ENCODE measurements around the gene SLC9A9. TPM values are rescaled to one million over a fixed set of nuclear protein-coding genes. Genes with fewer than 3 reads are reported as not detected.

SLC9A9 gene
- total RNA-seq, 1 experiment from 2014 or later = 2.2 TPM

- ChIA-PET CTCF (no interaction called here), POLR2A (no interaction called here)
- no peak for TF ChIP-seq CTCF (IDR thresholded peaks at IDR 0.05; ENCODE audit: unreplicated experiment)
- H3K4me3 Mint-ChIP-seq (ENCODE audit: unreplicated experiment) = no peak overlapping the region
- DNase-seq (ENCODE audit: unreplicated experiment) = no peak
- H3K36me3 Mint-ChIP-seq (ENCODE audit: insufficient read depth, unreplicated experiment) = no peaks in the 10 kb centered on the region
- no peaks in the 10 kb centered on the region for H3K27me3 Mint-ChIP-seq (ENCODE audit: insufficient read depth, unreplicated experiment)
- intact Hi-C loops (cut with micrococcal nuclease) = no loop called here
- no TSS peak for BruUV-seq (replicated peaks)
- H3K9me3 Mint-ChIP-seq (ENCODE audit: unreplicated experiment) = no peaks in the 10 kb centered on the region
- no peak overlapping the region for H3K27ac Mint-ChIP-seq (ENCODE audit: low read depth, unreplicated experiment)
- peaks cover 13% of the 10 kb centered on the region for H3K4me1 Mint-ChIP-seq (ENCODE audit: insufficient read depth, unreplicated experiment)
Measured at GRCh38 chr3:143469159-143469558, 379.1 kb downstream of the SLC9A9 start.

DNA sequence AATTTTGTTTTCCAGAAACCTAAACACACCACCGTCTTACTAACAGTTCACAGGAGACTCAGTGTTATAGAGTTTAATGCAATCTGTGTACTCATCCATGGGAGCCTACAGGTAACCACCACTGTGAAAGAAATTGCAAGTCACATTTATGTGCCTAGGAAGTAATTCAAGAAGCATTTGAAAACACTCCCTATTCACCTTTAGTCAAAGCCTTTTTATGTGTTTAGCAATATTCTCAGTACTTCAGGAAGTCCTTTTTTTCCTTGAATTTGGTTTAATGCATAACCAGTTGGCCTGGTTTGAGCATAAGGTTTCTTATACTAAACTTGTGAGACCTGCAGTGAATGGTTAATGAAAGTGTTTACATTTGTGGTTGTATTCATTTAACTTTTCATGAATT, 382.6 kb downstream of the SLC9A9 start:
- Mint-ChIP-seq H3K4me1 (ENCODE audit: insufficient read depth, unreplicated experiment) (peaks cover 13% of the 10 kb centered on the region), H3K27me3 (ENCODE audit: insufficient read depth, unreplicated experiment) (no peaks in the 10 kb centered on the region), H3K9me3 (ENCODE audit: unreplicated experiment) (no peaks in the 10 kb centered on the region), H3K27ac (ENCODE audit: low read depth, unreplicated experiment) (no peak overlapping the region), H3K36me3 (ENCODE audit: insufficient read depth, unreplicated experiment) (no peaks in the 10 kb centered on the region), H3K4me3 (ENCODE audit: unreplicated experiment) (no peak overlapping the region)
- CTCF ChIA-PET = no interaction called here
- no peak for DNase-seq (ENCODE audit: unreplicated experiment)
- intact Hi-C loops (cut with micrococcal nuclease) = no loop called here
- POLR2A ChIA-PET = no interaction called here
- no TSS peak for BruUV-seq (replicated peaks)
- no peak for TF ChIP-seq CTCF (IDR thresholded peaks at IDR 0.05; ENCODE audit: unreplicated experiment)

GRCh38 chr3:143464850-143465249, 383.4 kb downstream of the SLC9A9 start:
- Mint-ChIP-seq H3K27ac (ENCODE audit: low read depth, unreplicated experiment) (peak overlapping the region; percentile 3), H3K36me3 (ENCODE audit: insufficient read depth, unreplicated experiment) (no peaks in the 10 kb centered on the region), H3K4me3 (ENCODE audit: unreplicated experiment) (no peak overlapping the region), H3K27me3 (ENCODE audit: insufficient read depth, unreplicated experiment) (no peaks in the 10 kb centered on the region), H3K9me3 (ENCODE audit: unreplicated experiment) (no peaks in the 10 kb centered on the region), H3K4me1 (ENCODE audit: insufficient read depth, unreplicated experiment) (peaks cover 13% of the 10 kb centered on the region)
- CTCF ChIA-PET = no interaction called here
- BruUV-seq (replicated peaks) = no TSS peak
- intact Hi-C loops (cut with micrococcal nuclease) = no loop called here
- POLR2A ChIA-PET = no interaction called here
- peak; percentile 67 for DNase-seq (ENCODE audit: unreplicated experiment)
- TF ChIP-seq CTCF (IDR thresholded peaks at IDR 0.05; ENCODE audit: unreplicated experiment) = no peak

DNA sequence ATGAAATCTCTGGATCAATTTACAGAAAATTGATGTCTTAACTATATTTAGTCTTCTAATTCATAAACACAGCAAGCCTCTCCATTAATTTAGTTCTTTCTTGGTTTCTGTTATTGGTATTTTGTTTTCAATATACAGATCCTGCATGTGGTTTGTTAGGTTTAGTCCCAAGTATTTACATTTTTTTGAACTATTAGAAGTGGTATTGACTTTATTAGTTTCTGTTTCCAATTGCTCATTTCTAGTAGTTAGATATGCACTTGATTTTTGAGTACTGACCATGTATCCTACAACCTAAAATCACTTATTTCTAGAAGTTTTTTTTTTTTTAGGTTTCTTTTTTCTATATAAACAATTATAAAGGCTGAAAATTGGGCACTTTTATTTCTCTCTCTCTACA, 392.8 kb downstream of the SLC9A9 start:
- Mint-ChIP-seq H3K36me3 (ENCODE audit: insufficient read depth, unreplicated experiment) (no peaks in the 10 kb centered on the region), H3K4me3 (ENCODE audit: unreplicated experiment) (no peak overlapping the region), H3K27me3 (ENCODE audit: insufficient read depth, unreplicated experiment) (no peaks in the 10 kb centered on the region), H3K27ac (ENCODE audit: low read depth, unreplicated experiment) (no peak overlapping the region), H3K4me1 (ENCODE audit: insufficient read depth, unreplicated experiment) (no peaks in the 10 kb centered on the region), H3K9me3 (ENCODE audit: unreplicated experiment) (peaks cover 25% of the 10 kb centered on the region)
- ChIA-PET POLR2A (no interaction called here), CTCF (no interaction called here)
- no TSS peak for BruUV-seq (replicated peaks)
- DNase-seq (ENCODE audit: unreplicated experiment) = no peak
- intact Hi-C loops (cut with micrococcal nuclease) = no loop called here
- TF ChIP-seq CTCF (IDR thresholded peaks at IDR 0.05; ENCODE audit: unreplicated experiment) = no peak

Data from MCF 10A (cell line).